Measurements from ENCODE around the gene COL17A1. TPM values are rescaled to one million over a fixed set of nuclear protein-coding genes. Genes with fewer than 3 reads are reported as not detected.

Gene COL17A1
- total RNA-seq, 2 donors from 2014 or later = 19.1 to 47.6 TPM

- TF ChIP-seq POLR2A (IDR thresholded peaks at IDR 0.05) = no peak
- TF ChIP-seq CTCF (IDR thresholded peaks at IDR 0.05) = no peak
- TF ChIP-seq POLR2AphosphoS5 (IDR thresholded peaks at IDR 0.05) = no peak
- Histone ChIP-seq H3K27me3 (replicated peaks; ENCODE audit: insufficient read depth) (no peaks in the 10 kb centered on the region), H3K27ac (no peak overlapping the region), H3K4me3 (no peak overlapping the region), H3K9me3 (no peaks in the 10 kb centered on the region), H3K36me3 (no peaks in the 10 kb centered on the region), H3K4me1 (replicated peaks) (no peaks in the 10 kb centered on the region)
- intact Hi-C loops (cut with DNase I) = no loop called here
- DNase-seq (ENCODE audit: low spot score) = no peak
These were observed 14.3 kb upstream of the COL17A1 start for GRCh38 chr10:104099941-104100340.

- Histone ChIP-seq H3K27me3 (replicated peaks; ENCODE audit: insufficient read depth) (no peaks in the 10 kb centered on the region), H3K36me3 (no peaks in the 10 kb centered on the region), H3K4me3 (no peak overlapping the region), H3K4me1 (replicated peaks) (no peaks in the 10 kb centered on the region), H3K27ac (no peak overlapping the region), H3K9me3 (no peaks in the 10 kb centered on the region)
- TF ChIP-seq CTCF (IDR thresholded peaks at IDR 0.05) (no peak), POLR2AphosphoS5 (IDR thresholded peaks at IDR 0.05) (no peak), POLR2A (IDR thresholded peaks at IDR 0.05) (no peak)
- DNase-seq (ENCODE audit: low spot score) = no peak
- WGBS = 88% methylated on average over 3 of the region's 3 CpGs
- intact Hi-C loops (cut with DNase I) = no loop called here
These were observed 13.6 kb upstream of the COL17A1 start for GRCh38 chr10:104099269-104099668.

GRCh38 chr10:104098358-104098925 lies 12.8 kb upstream of the COL17A1 start:
- Histone ChIP-seq H3K4me3 (no peak overlapping the region), H3K27me3 (replicated peaks; ENCODE audit: insufficient read depth) (no peaks in the 10 kb centered on the region), H3K36me3 (no peaks in the 10 kb centered on the region), H3K27ac (no peak overlapping the region), H3K9me3 (no peaks in the 10 kb centered on the region), H3K4me1 (replicated peaks) (no peaks in the 10 kb centered on the region)
- intact Hi-C loops (cut with DNase I) = no loop called here
- 94% methylated on average over 4 of the region's 4 CpGs for WGBS
- no peak for TF ChIP-seq POLR2AphosphoS5 (IDR thresholded peaks at IDR 0.05)
- DNase-seq (ENCODE audit: low spot score) = no peak

GRCh38 chr10:104096692-104097091 lies 11.0 kb upstream of the COL17A1 start:
- Histone ChIP-seq H3K27ac (no peak overlapping the region), H3K9me3 (no peaks in the 10 kb centered on the region), H3K27me3 (replicated peaks; ENCODE audit: insufficient read depth) (no peaks in the 10 kb centered on the region), H3K4me1 (replicated peaks) (no peaks in the 10 kb centered on the region), H3K36me3 (no peaks in the 10 kb centered on the region), H3K4me3 (no peak overlapping the region)
- TF ChIP-seq POLR2A (IDR thresholded peaks at IDR 0.05) (no peak), POLR2AphosphoS5 (IDR thresholded peaks at IDR 0.05) (no peak), CTCF (IDR thresholded peaks at IDR 0.05) (no peak)
- intact Hi-C loops (cut with DNase I) = no loop called here
- DNase-seq (ENCODE audit: low spot score) = no peak
- WGBS = 93% methylated on average over 2 of the region's 2 CpGs

GRCh38 chr10:104092749-104093148 lies 7.1 kb upstream of the COL17A1 start:
- TF ChIP-seq CTCF (IDR thresholded peaks at IDR 0.05) (no peak), POLR2AphosphoS5 (IDR thresholded peaks at IDR 0.05) (no peak), POLR2A (IDR thresholded peaks at IDR 0.05) (no peak)
- Histone ChIP-seq H3K36me3 (no peaks in the 10 kb centered on the region), H3K9me3 (no peaks in the 10 kb centered on the region), H3K4me3 (no peak overlapping the region), H3K4me1 (replicated peaks) (no peaks in the 10 kb centered on the region), H3K27me3 (replicated peaks; ENCODE audit: insufficient read depth) (no peaks in the 10 kb centered on the region), H3K27ac (no peak overlapping the region)
- intact Hi-C loops (cut with DNase I) = no loop called here
- DNase-seq (ENCODE audit: low spot score) = no peak
